Stimulated activated naive CD8-positive, alpha-beta T cell treated with anti-CD3 and anti-CD28 coated beads, Interleukin-15, amount 100 ng/mL, for 72 hours (primary cell): ENCODE results near the gene CD48.
A peak's percentile ranks its signal among the peaks of the same experiment; 100 is the strongest.

Experiments used
- ATAC-seq: fragments of 150-1000 bp; cut with Tn5 transposase; 2 replicates; pipeline ENCODE4 v1.10.0; 2021; ENCODE audit warnings: mild to moderate bottlenecking, moderate library complexity
- DNase-seq, 2 donors: peaks; one replicate each; pipeline ENCODE4 v3.0.0; 2021 to 2022
- H3K27ac Mint-ChIP-seq, 2 donors: one replicate each; pipeline ENCODE4 v1.8.0; 2022; ENCODE audit warnings: mild to moderate bottlenecking in 2 of 2, mixed read lengths in 2 of 2, moderate library complexity in 2 of 2
- H3K27me3 Mint-ChIP-seq: one replicate; pipeline ENCODE4 v1.8.0; 2022; ENCODE audit warnings: mixed read lengths
- H3K4me1 Mint-ChIP-seq: one replicate; pipeline ENCODE4 v1.8.0; 2022; ENCODE audit warnings: mild to moderate bottlenecking, mixed read lengths
- H3K4me3 Mint-ChIP-seq, 2 donors: one replicate each; pipeline ENCODE4 v1.8.0; 2022; ENCODE audit warnings: mild to moderate bottlenecking in 2 of 2, mixed read lengths in 2 of 2, moderate library complexity in 1 of 2
- H3K9me3 Mint-ChIP-seq, 2 donors: one replicate each; pipeline ENCODE4 v1.8.0; 2022; ENCODE audit warnings: mixed read lengths in 2 of 2

CD48 gene

DNA sequence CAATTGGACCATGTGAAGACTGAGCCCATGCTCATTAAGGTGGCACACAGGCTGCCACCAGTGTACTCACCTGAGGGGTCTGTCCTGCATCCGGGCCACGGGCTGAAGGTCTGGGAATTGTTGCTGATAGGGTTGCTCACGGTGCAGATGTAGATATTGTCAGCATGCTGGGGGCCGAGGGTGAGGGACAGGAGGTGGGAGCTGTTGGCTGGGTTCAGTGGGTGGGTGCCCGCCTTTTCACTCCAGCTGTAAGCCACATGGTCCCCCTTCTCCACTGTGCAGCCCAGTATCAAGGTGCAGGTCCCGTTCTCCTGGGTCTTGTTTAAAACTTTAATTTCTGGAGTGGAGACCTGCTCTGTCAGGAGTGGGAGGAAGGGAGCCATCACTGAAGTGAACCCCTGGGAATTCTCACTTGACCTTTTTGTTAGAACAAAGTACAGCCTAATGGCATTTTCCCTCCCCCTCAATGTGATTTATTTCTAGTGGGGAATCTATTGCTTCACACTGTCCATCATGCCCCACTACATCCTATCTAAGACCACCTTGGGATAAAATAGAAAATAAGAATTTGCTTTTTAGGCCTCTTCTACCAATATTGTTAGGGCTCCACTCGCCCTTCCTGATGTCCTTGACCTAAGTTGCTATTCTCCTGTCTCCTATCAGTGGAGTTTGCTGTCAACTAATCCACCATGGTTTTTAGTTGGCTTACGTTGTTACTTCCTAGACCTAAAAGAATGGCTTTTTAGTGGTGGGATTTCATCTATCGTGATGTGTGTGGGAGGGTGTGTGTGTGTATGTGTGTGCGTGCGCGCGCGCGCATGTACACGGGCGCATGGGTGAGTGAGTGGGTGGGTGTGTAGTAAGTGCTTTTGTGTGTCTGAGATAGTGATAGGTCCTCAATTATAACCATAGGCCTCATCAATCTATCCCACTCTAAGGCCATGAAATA, 76.8 kb downstream of the CD48 start:
- Mint-ChIP-seq H3K4me1 (peaks cover 94% of the 10 kb centered on the region), H3K27ac (peak overlapping the region in 1 of 2 donors; percentile 75), H3K27me3 (no peaks in the 10 kb centered on the region), H3K4me3 (peak overlapping the region; percentile 12 to 24), H3K9me3 (peaks cover 0 to 3% of the 10 kb centered on the region in 2 donors)
- ATAC-seq (no peak), DNase-seq (no peak)

DNA sequence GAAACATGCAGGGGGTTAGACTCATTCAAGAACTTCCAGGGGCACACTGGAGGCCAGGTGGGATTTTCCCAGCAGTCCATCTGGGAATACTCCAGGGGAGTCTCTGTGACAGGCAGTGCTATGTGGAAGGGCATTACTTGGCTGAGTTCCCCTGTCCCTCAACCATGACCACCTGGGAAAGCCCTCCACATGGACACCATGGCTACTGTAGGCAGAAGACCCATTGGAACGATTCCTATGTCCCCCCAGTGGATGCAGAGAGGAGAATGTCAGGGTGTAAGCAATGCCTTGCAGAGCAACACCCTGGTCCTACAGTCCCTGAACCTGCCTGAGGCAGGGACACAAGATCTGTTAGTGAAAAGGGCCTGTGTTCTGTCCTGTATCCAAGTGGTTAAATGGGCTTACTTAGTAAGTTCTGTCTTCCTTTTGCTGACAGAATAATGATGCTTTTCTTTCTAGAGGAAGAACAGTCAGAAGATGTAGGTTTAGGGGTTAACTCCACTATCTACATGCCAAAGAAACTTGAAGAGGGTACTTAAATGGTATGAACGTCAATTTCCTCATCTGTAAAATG, 78.2 kb downstream of the CD48 start:
- ATAC-seq, result no peak
- H3K9me3 Mint-ChIP-seq, result peaks cover 0 to 3% of the 10 kb centered on the region in 2 donors
- DNase-seq, result no peak
- H3K27me3 Mint-ChIP-seq, result no peaks in the 10 kb centered on the region
- peaks cover 91% of the 10 kb centered on the region for H3K4me1 Mint-ChIP-seq
- peak overlapping the region; percentile 16 to 56 for H3K4me3 Mint-ChIP-seq
- peak overlapping the region in 1 of 2 donors; percentile 16 for H3K27ac Mint-ChIP-seq

DNA sequence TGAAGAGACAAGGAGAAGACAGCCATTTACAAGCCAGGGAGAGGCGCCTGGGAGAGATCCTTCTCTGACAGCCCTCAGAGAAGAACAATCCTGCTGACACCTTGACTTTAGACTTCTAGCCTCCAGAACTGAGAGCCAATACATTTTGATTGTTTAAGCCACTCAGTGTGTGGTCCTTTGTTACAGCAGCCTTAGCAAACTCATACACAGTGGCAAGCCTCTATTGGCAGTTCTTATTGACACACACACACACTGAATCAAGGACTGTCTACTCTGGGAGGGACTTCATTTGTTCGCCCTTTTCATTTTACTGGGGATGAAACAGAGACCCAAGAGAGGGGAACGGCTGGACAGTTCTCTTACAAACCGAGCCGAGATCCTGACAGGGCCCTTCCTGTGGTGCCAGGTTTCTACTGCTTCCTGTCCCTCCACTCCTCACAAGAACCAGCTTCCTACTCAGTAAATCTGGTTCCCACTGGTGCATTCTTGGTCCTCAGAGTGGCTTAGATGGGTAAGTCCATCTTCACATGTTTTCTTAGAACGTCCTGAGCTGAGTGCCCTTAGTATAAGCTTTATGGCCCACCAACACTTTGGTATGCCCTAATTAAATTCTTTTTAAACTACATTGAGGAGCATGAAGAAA, 79.5 kb downstream of the CD48 start:
- ATAC-seq (no peak), DNase-seq (no peak)
- Mint-ChIP-seq H3K4me3 (peak overlapping the region in 1 of 2 donors; percentile 23), H3K4me1 (peaks cover 91% of the 10 kb centered on the region), H3K9me3 (peaks cover 0 to 3% of the 10 kb centered on the region in 2 donors), H3K27ac (peak overlapping the region in 1 of 2 donors; percentile 88), H3K27me3 (no peaks in the 10 kb centered on the region)

DNA sequence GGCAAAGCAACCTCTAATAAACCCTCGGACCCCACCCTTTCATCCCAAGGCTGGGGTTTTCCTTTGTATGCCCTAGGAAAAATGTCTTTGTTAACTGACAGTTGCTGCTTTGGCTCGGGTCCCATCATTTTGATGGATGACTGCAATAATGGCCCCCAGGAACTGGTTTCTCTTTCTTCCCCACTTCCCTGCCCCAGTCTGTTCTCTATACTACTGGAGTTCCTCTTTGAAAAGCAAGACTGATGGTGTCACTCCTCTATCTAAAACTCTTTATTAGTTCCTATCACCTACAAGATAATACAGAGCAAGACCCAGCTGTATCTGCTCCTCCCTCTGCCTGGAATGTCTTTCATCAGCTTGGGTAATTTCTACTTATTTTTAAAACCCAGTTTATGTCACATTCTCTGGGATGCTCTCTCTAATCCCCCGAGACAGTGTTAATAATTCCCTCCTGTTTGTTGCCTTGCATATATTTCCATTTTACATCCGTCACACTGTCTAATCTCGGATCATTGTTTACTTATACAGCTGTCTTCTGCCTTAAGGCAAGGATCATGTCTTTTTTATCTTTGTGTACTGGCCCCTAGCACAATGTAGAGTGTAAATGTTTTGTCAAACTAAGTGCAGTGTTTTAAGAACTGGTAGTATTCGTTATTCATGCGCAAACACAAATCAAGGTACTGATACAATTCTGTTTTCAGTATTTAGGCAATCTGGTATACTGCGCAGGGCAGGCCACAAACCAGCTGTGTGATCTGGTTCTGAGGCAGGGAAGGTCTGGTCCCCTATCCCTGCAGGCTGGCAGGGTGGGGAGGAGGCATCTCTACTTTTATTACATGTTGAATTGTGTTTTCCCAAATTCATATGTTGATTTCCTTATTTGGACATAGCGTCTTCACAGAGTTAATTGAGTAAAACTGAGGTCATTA, 80.8 kb downstream of the CD48 start:
- H3K9me3 Mint-ChIP-seq, result peaks cover 0 to 3% of the 10 kb centered on the region in 2 donors
- DNase-seq (no peak), ATAC-seq (no peak)
- no peaks in the 10 kb centered on the region for H3K27me3 Mint-ChIP-seq
- H3K4me3 Mint-ChIP-seq, result peak overlapping the region; percentile 18 to 90
- peaks cover 95% of the 10 kb centered on the region for H3K4me1 Mint-ChIP-seq
- peak overlapping the region; percentile 3 to 28 for H3K27ac Mint-ChIP-seq

DNA sequence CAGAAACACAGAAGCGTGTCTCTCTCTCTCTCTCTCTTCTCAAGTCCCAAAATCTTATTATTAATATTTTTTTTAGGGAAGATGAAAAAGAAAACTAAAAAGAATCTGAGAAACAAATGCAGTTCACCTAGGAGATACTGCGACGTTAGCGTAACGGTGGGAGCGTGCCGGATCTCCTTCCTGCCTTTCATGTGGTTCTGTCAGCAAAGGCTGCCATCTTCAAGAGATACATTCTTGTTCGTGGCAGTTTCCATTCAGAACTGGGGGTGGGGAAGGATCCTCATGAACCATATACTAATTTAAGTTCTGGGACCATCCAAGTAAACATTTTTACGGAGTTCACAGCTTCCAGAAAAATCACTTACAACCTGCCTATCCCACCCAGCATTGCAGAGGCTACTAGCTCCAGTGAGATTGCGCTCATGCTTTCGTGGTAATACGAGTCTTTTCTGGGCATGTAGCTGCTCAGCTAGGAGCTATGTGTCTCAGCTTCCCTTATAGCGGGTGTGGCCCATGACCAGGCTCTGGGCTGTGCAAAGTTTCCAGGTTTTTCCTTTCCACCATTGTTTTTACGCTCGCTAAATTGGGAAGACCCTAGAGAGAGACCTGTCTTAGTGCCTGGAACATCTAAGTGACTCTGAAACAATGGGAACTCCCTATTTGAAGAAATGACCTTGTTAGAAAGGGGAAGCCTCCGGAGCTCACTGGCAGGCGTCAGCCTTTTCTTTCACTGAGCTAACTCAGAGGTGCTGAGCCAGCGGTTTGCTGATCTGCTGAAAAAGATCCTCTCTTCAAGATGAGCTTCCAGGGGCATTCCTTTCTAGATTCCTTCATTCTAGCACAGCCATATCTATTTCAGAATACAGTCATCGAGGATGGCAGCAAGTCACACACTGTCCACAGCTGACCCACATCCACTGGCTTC, 82.1 kb downstream of the CD48 start:
- Mint-ChIP-seq H3K27ac (peak overlapping the region; percentile 96 to 97), H3K4me3 (peak overlapping the region; percentile 74 to 90), H3K9me3 (peaks cover 0 to 3% of the 10 kb centered on the region in 2 donors), H3K27me3 (no peaks in the 10 kb centered on the region), H3K4me1 (peaks cover 96% of the 10 kb centered on the region)
- DNase-seq (peak; percentile 59 to 68), ATAC-seq (peak; percentile 58)

DNA sequence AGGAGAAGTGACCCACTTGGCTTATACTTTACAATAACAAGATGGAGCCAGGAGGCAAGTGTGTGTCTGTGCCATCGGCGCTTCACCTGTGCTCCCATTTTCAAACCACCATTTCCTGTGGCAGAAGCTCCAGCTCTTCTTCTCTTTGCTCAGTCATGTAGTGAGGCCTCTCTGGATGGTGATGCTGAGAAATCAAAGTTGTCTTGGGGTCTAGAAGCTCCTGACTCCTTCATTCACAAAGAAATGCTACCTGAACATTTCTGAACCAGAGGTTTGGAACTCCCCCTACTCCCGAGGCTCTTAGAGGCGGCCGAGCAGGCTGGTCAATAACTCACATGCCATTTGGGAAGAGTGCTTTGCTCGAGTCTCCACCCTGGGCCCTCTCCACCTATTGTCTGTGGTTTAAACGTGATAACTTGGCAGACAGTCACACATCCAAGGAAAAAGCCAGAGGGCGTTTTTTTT, 82.8 kb downstream of the CD48 start:
- H3K4me1 Mint-ChIP-seq, result peaks cover 96% of the 10 kb centered on the region
- DNase-seq, result peak in 1 of 2 donors; percentile 36
- no peak for ATAC-seq
- H3K27me3 Mint-ChIP-seq, result no peaks in the 10 kb centered on the region
- H3K4me3 Mint-ChIP-seq, result peak overlapping the region; percentile 74 to 90
- H3K27ac Mint-ChIP-seq, result peak overlapping the region; percentile 96 to 97
- H3K9me3 Mint-ChIP-seq, result peaks cover 0 to 3% of the 10 kb centered on the region in 2 donors
